D721Med (cell line): ENCODE results near the gene PIP5K1B.

Experiments
- DNase-seq: peaks from one replicate; pipeline ENCODE4 v3.0.0; 2011; ENCODE audit warnings: low spot score; ENCODE audit not compliant: insufficient read length
- FAIRE-seq: peaks from 2 replicates; lab custom pipeline; 2011; peaks lifted over from hg19 to GRCh38; lab: Jason Lieb, UNC
- TF ChIP-seq, protein P1 (sequence below): IDR thresholded peaks from 2 replicates; pipeline ENCODE4 v1.5.1; 2012; ENCODE audit warnings: mild to moderate bottlenecking, control low read depth; ENCODE audit not compliant: insufficient read depth; ENCODE audit errors: missing control alignments

PIP5K1B gene

GRCh38 chr9:68844631-68845612, 139.9 kb downstream of the PIP5K1B start:
- TF ChIP-seq, protein P1, sequence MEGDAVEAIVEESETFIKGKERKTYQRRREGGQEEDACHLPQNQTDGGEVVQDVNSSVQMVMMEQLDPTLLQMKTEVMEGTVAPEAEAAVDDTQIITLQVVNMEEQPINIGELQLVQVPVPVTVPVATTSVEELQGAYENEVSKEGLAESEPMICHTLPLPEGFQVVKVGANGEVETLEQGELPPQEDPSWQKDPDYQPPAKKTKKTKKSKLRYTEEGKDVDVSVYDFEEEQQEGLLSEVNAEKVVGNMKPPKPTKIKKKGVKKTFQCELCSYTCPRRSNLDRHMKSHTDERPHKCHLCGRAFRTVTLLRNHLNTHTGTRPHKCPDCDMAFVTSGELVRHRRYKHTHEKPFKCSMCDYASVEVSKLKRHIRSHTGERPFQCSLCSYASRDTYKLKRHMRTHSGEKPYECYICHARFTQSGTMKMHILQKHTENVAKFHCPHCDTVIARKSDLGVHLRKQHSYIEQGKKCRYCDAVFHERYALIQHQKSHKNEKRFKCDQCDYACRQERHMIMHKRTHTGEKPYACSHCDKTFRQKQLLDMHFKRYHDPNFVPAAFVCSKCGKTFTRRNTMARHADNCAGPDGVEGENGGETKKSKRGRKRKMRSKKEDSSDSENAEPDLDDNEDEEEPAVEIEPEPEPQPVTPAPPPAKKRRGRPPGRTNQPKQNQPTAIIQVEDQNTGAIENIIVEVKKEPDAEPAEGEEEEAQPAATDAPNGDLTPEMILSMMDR: peak; percentile 45
- DNase-seq (no peak), FAIRE-seq (no peak)

DNA sequence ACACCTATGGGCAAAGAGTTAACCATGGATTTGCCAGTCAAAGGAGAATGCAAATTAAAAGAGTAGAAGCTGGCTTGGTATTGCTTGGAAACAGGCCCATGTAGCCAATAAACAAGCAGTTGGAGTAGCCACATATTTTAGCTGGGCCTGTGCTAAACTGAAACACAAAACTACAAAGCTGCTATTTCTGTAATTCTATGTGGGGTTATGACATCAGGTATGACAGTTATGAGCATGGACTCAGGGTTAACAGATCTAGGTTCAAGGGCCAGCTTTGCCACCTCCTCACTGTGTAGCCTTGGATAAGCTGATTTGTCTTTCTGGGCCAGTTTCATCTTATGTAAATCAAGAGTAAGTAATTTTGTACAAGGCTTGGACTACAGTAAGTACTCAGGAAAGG, 142.7 kb downstream of the PIP5K1B start:
- FAIRE-seq: no peak
- TF ChIP-seq, protein P1: no peak
- no peak for DNase-seq

DNA sequence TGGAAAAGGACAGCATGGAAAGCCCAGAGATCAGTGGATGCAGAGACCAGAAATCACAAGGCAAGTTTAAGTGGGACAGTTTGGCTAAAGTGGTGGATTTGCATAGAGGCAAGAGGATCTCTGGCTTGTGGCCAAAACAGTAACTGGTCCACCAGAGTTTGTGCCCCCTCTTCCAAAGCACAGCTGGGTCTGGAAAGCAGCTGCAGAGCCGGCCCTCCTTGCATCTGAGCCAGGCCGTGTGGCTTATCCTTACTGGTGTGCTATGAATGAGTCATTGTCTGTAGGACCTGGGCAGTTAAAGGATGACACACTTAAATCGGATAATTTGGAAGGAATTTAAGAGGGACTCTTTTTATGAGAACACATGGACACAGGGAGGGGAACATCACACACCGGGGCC, 146.6 kb downstream of the PIP5K1B start:
- TF ChIP-seq, protein P1: no peak
- DNase-seq (no peak), FAIRE-seq (no peak)

DNA sequence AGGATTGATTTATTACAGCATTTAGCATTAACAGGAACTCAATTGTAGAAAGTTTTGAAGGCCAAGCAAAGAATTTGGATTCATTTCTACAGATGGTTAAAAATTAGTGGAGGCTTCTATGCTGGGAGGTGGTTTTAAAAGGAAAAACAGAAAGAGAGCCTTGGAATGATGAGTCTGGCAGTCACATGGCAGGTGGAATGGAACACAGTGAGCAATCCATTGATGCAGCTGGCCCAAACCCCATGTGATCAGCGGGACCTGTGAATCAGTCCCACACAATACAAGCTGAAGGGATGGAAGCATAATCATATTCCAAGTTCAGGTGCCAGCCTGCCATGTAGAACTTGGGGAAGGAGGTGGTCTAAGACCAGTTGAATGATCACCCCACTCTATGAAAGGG, 147.9 kb downstream of the PIP5K1B start:
- FAIRE-seq (no peak), DNase-seq (no peak)
- TF ChIP-seq, protein P1: no peak

- DNase-seq (no peak), FAIRE-seq (no peak)
- TF ChIP-seq, protein P1: no peak
These were observed 154.3 kb downstream of the PIP5K1B start for GRCh38 chr9:68859347-68859746.

GRCh38 chr9:68860419-68860818, 155.4 kb downstream of the PIP5K1B start:
- DNase-seq: no peak
- FAIRE-seq: no peak
- TF ChIP-seq, protein P1: no peak

- no peak for FAIRE-seq
- DNase-seq: no peak
- TF ChIP-seq, protein P1: no peak
These were observed 156.4 kb downstream of the PIP5K1B start for GRCh38 chr9:68861436-68861835.
